GM12801 (cell line): Measurements from ENCODE around the gene VIPAS39.

Source experiments
- TF ChIP-seq, protein P1 (sequence below): IDR thresholded peaks from one replicate; pipeline ENCODE4 v1.5.1; 2011; ENCODE audit warnings: control low read depth; ENCODE audit not compliant: insufficient read length; ENCODE audit errors: extremely low read depth

VIPAS39 gene

DNA sequence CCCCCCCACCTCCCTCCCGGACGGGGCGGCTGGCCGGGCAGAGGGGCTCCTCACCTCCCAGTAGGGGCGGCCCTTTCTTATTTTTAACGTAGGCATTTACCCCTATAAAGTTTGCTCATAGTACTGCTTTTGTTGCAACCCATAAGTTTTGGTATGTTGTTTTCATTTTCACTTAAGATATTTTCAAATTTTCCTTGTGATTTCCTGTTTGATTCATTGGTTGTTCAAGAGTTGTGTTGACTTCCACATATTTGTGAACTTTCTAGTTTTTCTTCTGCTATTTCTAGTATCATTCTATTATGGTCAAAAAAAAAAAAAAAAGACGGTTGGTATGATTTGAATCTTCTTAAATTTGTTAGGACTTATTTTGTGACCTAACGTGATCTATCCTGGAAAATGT, 40.6 kb downstream of the VIPAS39 start:
- TF ChIP-seq, protein P1, sequence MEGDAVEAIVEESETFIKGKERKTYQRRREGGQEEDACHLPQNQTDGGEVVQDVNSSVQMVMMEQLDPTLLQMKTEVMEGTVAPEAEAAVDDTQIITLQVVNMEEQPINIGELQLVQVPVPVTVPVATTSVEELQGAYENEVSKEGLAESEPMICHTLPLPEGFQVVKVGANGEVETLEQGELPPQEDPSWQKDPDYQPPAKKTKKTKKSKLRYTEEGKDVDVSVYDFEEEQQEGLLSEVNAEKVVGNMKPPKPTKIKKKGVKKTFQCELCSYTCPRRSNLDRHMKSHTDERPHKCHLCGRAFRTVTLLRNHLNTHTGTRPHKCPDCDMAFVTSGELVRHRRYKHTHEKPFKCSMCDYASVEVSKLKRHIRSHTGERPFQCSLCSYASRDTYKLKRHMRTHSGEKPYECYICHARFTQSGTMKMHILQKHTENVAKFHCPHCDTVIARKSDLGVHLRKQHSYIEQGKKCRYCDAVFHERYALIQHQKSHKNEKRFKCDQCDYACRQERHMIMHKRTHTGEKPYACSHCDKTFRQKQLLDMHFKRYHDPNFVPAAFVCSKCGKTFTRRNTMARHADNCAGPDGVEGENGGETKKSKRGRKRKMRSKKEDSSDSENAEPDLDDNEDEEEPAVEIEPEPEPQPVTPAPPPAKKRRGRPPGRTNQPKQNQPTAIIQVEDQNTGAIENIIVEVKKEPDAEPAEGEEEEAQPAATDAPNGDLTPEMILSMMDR, result no peak

DNA sequence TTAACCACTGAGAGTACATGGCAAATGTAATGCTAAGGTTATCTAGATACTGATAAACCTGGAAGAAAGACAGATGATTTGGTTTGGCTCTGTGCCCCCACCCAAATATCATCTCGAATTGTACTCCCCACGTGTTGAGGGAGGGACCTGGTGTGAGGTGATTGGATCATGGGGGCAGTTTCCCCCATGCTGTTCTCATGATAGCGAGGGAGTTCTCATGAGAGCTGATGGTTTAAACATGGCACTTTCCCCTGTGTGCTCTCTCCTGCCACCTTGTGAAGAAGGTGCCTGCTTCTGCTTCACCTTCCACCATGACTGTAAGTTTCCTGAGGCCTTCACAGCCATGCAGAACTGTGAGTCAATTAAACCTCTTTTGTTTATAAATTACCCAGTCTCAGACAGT, 48.3 kb downstream of the VIPAS39 start:
- TF ChIP-seq, protein P1, result no peak

GRCh38 chr14:77407158-77407557, 50.2 kb downstream of the VIPAS39 start:
- TF ChIP-seq, protein P1, result no peak

- TF ChIP-seq, protein P1, result no peak
Observed at GRCh38 chr14:77406718-77407117, 50.7 kb downstream of the VIPAS39 start.

DNA sequence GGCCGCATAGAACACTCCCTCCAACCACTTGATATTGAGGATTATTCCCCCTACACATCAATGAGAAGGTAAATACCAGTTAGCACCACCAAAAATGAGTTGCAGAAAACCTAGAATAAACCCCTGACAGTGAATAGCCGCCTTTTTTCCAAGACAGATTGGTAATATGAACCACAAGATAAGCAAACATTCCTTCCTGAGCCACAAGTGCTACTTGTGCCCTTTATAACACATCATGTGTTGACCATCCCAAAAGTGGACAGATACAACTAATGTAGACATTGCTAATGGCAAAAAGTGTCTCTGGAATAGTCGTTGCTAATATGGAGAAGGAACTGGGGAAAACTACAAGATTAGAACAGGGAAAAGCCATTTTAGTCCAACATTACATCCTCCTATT, 51.3 kb downstream of the VIPAS39 start:
- TF ChIP-seq, protein P1, result no peak

DNA sequence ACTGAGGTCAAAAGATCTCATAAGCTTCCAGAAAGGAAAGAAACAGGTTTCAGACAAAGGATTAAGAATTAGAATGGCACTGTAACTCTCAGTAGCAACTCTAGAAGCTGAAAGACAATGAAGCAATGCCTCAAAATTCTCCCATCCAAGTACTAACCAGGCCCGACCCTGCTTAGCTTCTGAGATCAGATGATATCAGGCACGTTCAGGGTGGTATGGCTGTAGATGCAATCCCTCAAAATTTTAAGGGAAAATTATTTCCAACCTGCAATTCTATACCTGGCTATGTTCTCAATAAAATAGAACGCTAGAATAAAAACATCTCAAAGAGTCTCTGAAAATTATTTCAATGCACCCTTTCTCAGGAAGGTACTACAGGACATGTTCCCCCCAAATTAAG, 53.6 kb downstream of the VIPAS39 start:
- TF ChIP-seq, protein P1, result no peak

DNA sequence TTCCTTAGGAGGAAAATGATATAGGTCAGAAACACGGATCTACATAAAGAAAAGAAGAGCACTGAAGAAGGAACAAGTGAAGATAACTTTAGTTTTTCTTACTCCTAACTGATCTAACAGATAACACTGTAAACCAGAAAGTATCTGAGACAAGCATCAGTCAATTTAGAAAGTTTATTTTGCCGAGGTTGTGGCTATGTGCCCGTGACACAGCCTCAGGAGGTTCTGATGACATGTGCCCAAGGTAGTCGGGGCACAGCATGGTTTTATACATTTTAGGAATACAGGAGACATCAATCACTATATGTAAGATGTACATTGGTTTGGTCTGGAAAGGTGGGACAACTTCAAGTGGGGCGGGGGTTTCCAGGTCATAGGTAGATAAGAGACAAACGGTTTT, 57.2 kb downstream of the VIPAS39 start:
- TF ChIP-seq, protein P1, result no peak

DNA sequence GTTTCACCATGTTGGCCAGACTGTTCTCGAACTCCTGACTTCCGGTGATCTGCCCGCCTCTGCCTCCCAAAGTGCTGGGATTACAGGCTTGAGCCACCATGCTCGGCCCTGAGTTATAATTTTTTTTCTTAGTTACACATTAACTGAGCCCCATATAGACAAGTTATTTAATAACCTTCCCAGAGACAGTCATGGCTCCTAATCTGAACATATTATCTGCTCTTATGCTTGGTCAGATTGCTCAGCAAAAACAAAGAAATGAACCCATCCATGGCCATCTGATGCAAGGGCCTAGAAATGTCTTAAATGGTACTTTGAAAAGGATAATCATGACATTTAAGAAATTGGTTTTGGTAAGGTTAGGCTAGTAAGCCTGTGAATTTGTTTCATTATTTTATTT, 67.2 kb downstream of the VIPAS39 start:
- TF ChIP-seq, protein P1, result no peak
